ENCODE measurements around the gene PDZD7. TPM values are rescaled to one million over a fixed set of nuclear protein-coding genes. Genes with fewer than 3 reads are reported as not detected.
A peak's percentile ranks its signal among the peaks of the same experiment; 100 is the strongest.
"Not testable (repeated sequence)": the region's sequence is repeated elsewhere in the genome, so short reads cannot be mapped to it uniquely, and the experiment has no call there.

The PDZD7 gene
- total RNA-seq, 1 donor from 2014 or later: 0.20 TPM

- DNase-seq (ENCODE audit: low read depth in 2 of 2): no peak
Observed at GRCh38 chr10:101040851-101041250, 9.9 kb upstream of the PDZD7 start.

- no peak for DNase-seq (ENCODE audit: low read depth in 2 of 2)
Observed at GRCh38 chr10:101040061-101040460, 9.1 kb upstream of the PDZD7 start.

GRCh38 chr10:101038484-101038883, 7.6 kb upstream of the PDZD7 start:
- no peak for DNase-seq (ENCODE audit: low read depth in 2 of 2)

GRCh38 chr10:101036726-101037125, 5.8 kb upstream of the PDZD7 start:
- no peak for DNase-seq (ENCODE audit: low read depth in 2 of 2)

GRCh38 chr10:101035916-101036702, 5.2 kb upstream of the PDZD7 start:
- DNase-seq (ENCODE audit: low read depth in 2 of 2): no peak

- no peak for DNase-seq (ENCODE audit: low read depth in 2 of 2)
Observed at GRCh38 chr10:101035314-101035713, 4.4 kb upstream of the PDZD7 start.

- DNase-seq (ENCODE audit: low read depth in 2 of 2): not testable (repeated sequence)
Observed at GRCh38 chr10:101034404-101034803, 3.5 kb upstream of the PDZD7 start.

GRCh38 chr10:101033276-101033675, 2.3 kb upstream of the PDZD7 start:
- no peak for DNase-seq (ENCODE audit: low read depth in 2 of 2)

GRCh38 chr10:101032637-101033224, 1.8 kb upstream of the PDZD7 start:
- DNase-seq (ENCODE audit: low read depth in 2 of 2): peak; percentile 90 to 96

- peak; percentile 76 to 89 for DNase-seq (ENCODE audit: low read depth in 2 of 2)
Observed at GRCh38 chr10:101031796-101032636, 1.1 kb upstream of the PDZD7 start.

- no peak for DNase-seq (ENCODE audit: low read depth in 2 of 2)
Observed at GRCh38 chr10:101030496-101031127, 317 bp downstream of the PDZD7 start.

- DNase-seq (ENCODE audit: low read depth in 2 of 2): no peak
Observed at GRCh38 chr10:101029520-101030295, 1.2 kb downstream of the PDZD7 start.

GRCh38 chr10:101028446-101029337, 2.2 kb downstream of the PDZD7 start:
- no peak for DNase-seq (ENCODE audit: low read depth in 2 of 2)

GRCh38 chr10:101027106-101027720, 3.7 kb downstream of the PDZD7 start:
- DNase-seq (ENCODE audit: low read depth in 2 of 2): no peak

GRCh38 chr10:101022967-101023705, 7.8 kb downstream of the PDZD7 start:
- DNase-seq (ENCODE audit: low read depth in 2 of 2): no peak

GRCh38 chr10:101021692-101022251, 9.2 kb downstream of the PDZD7 start:
- DNase-seq (ENCODE audit: low read depth in 2 of 2): no peak

GRCh38 chr10:101021239-101021638, 9.7 kb downstream of the PDZD7 start:
- no peak for DNase-seq (ENCODE audit: low read depth in 2 of 2)

- DNase-seq (ENCODE audit: low read depth in 2 of 2): no peak
Observed at GRCh38 chr10:101020427-101021075, 10.4 kb downstream of the PDZD7 start.
